ENCODE measurements around the gene BCL2.

DNA sequence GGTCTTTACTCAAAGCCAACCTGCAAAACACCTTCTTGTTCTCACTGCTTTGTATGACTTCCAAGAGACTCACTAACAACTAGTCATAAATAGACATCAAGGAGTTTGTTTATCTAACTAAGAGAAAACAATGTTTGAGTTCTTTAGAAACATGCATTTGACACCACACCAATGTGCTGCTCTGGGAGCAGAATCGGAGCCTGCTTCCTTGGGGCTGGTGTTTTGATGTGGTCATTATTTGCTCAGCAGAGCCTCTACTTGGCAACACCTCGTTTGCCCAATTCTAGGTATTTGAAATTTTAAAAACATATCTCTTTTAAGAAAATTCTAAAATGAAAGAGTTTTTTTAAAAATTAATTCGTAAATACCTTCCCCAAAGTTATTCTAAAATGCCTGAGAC lies 167.5 kb downstream of the BCL2 start:
- no peak for TF ChIP-seq TAF1 (IDR thresholded peaks at IDR 0.05; ENCODE audit: low read depth)
- TF ChIP-seq RAD21 (IDR thresholded peaks at IDR 0.05; ENCODE audit: low read depth), result no peak
- TF ChIP-seq EP300 (IDR thresholded peaks at IDR 0.05; ENCODE audit: borderline replicate concordance), result no peak
- no peak for TF ChIP-seq TEAD4 (IDR thresholded peaks at IDR 0.05)
- TF ChIP-seq USF1 (IDR thresholded peaks at IDR 0.05), result no peak
- no peak for TF ChIP-seq CEBPB (IDR thresholded peaks at IDR 0.05)
- no peak for TF ChIP-seq FOXM1 (IDR thresholded peaks at IDR 0.05; ENCODE audit: borderline replicate concordance, low read depth)
- TF ChIP-seq, protein P1, sequence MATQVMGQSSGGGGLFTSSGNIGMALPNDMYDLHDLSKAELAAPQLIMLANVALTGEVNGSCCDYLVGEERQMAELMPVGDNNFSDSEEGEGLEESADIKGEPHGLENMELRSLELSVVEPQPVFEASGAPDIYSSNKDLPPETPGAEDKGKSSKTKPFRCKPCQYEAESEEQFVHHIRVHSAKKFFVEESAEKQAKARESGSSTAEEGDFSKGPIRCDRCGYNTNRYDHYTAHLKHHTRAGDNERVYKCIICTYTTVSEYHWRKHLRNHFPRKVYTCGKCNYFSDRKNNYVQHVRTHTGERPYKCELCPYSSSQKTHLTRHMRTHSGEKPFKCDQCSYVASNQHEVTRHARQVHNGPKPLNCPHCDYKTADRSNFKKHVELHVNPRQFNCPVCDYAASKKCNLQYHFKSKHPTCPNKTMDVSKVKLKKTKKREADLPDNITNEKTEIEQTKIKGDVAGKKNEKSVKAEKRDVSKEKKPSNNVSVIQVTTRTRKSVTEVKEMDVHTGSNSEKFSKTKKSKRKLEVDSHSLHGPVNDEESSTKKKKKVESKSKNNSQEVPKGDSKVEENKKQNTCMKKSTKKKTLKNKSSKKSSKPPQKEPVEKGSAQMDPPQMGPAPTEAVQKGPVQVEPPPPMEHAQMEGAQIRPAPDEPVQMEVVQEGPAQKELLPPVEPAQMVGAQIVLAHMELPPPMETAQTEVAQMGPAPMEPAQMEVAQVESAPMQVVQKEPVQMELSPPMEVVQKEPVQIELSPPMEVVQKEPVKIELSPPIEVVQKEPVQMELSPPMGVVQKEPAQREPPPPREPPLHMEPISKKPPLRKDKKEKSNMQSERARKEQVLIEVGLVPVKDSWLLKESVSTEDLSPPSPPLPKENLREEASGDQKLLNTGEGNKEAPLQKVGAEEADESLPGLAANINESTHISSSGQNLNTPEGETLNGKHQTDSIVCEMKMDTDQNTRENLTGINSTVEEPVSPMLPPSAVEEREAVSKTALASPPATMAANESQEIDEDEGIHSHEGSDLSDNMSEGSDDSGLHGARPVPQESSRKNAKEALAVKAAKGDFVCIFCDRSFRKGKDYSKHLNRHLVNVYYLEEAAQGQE (IDR thresholded peaks at IDR 0.05; ENCODE audit: low read depth), result no peak
- TF ChIP-seq TCF12 (IDR thresholded peaks at IDR 0.05; ENCODE audit: low read depth), result no peak
- TF ChIP-seq MAX (IDR thresholded peaks at IDR 0.05), result no peak
- no peak for TF ChIP-seq YY1 (IDR thresholded peaks at IDR 0.05; ENCODE audit: low read depth)

All from Ishikawa (cell line).